Activated CD4-positive, CD25-positive, alpha-beta regulatory T cell (primary cell): Measurements from ENCODE around the gene PRR23C.

ENCODE experiments used
- DNase-seq, 4 experiments: peaks; one replicate each; lab custom pipeline; 2025; lab: John Stamatoyannopoulos, UW

Gene PRR23C

DNA sequence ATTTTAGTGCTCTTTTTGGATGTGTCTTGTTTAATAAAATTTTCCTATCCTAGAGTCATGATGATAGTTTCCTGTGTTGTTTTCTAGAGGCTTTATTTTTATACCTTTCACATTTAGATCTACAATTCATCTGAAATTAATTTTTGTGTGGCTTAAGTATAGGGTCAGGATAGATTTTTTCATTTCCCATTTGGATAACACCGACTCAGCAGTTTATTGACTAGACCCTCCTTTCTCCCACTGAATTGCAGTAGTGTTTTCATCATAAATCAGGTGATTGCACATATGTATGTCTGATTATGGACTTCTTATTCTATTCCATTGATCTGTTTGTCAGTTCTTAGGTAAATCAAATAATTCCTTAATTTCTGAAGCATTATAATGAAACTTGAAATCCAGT lies 49.0 kb downstream of the PRR23C start:
- DNase-seq: no peak
